Naive thymus-derived CD4-positive, alpha-beta T cell (primary cell): ENCODE measurements around the gene CHN2. TPM values are rescaled to one million over a fixed set of nuclear protein-coding genes. Genes with fewer than 3 reads are reported as not detected.

Experiments
- ATAC-seq: fragments of 150-1000 bp; cut with Tn5 transposase; 2 replicates; pipeline ENCODE4 v1.10.0; 2021; ENCODE audit warnings: mild to moderate bottlenecking, moderate library complexity
- CTCF ChIA-PET: fragments of 350-600 bp; sonication (Branson Sonifier 250); formaldehyde crosslinking; loops from one replicate; lab custom pipeline; 2021; ENCODE audit warnings: antibody characterized with exemption; lab: Charles Lee
- POLR2A ChIA-PET: fragments of 350-600 bp; sonication (Branson Sonifier 250); formaldehyde crosslinking; loops from one replicate; lab custom pipeline; 2021; ENCODE audit warnings: antibody characterized with exemption, inconsistent platforms; lab: Charles Lee
- DNase-seq, 9 donors: peaks; one replicate each; pipeline versions ENCODE4 v3.0.0 to v3.0.0-alpha.2; 2020 to 2022; ENCODE audit warnings: mixed read lengths in 1 of 9
- H3K27ac ChIP-seq: one replicate; pipeline ENCODE4 v1.7.0; 2013; ENCODE audit warnings: mild to moderate bottlenecking, low read depth, low read length, moderate library complexity
- H3K27me3 ChIP-seq, 2 donors: one replicate each; pipeline ENCODE4 v1.7.0; 2013; ENCODE audit warnings: low read length in 2 of 2, mild to moderate bottlenecking in 2 of 2, moderate library complexity in 2 of 2; ENCODE audit not compliant: control insufficient read depth in 2 of 2, insufficient read depth in 2 of 2
- H3K36me3 ChIP-seq, 3 experiments: 1 replicate in 2 of 3; 2 replicates in 1 of 3; pipeline ENCODE4 v1.7.0; 2013; ENCODE audit warnings: low read length in 3 of 3, mild to moderate bottlenecking in 3 of 3, moderate library complexity in 1 of 3; ENCODE audit not compliant: insufficient read depth in 3 of 3, control insufficient read depth in 2 of 3
- H3K4me1 ChIP-seq, 2 donors: one replicate each; pipeline ENCODE4 v1.7.0; 2013; ENCODE audit warnings: low read length in 2 of 2, mild to moderate bottlenecking in 2 of 2, moderate library complexity in 1 of 2; ENCODE audit not compliant: control insufficient read depth in 2 of 2, insufficient read depth in 2 of 2
- H3K4me3 ChIP-seq: 2 replicates; pipeline ENCODE4 v1.7.0; 2013; ENCODE audit warnings: mild to moderate bottlenecking, low read length
- H3K9me3 ChIP-seq, 3 experiments: 1 replicate in 2 of 3; 2 replicates in 1 of 3; pipeline ENCODE4 v1.7.0; 2013; ENCODE audit warnings: low read length in 3 of 3; ENCODE audit not compliant: control insufficient read depth in 2 of 3
- H3K27ac Mint-ChIP-seq, 9 donors: one replicate each; pipeline ENCODE4 v1.8.0; 2020 to 2022; ENCODE audit warnings: mixed read lengths in 9 of 9, mild to moderate bottlenecking in 8 of 9, moderate library complexity in 5 of 9, inconsistent platforms in 2 of 9
- H3K27me3 Mint-ChIP-seq, 5 donors: one replicate each; pipeline ENCODE4 v1.8.0; 2021 to 2022; ENCODE audit warnings: mixed read lengths in 5 of 5, mild to moderate bottlenecking in 1 of 5
- H3K36me3 Mint-ChIP-seq, 5 donors: one replicate each; pipeline ENCODE4 v1.8.0; 2020 to 2022; ENCODE audit warnings: mixed read lengths in 5 of 5, mild to moderate bottlenecking in 3 of 5, inconsistent platforms in 1 of 5
- H3K4me1 Mint-ChIP-seq, 7 donors: one replicate each; pipeline ENCODE4 v1.8.0; 2020 to 2022; ENCODE audit warnings: mixed read lengths in 7 of 7, mild to moderate bottlenecking in 3 of 7, inconsistent platforms in 1 of 7
- H3K4me3 Mint-ChIP-seq, 10 donors: one replicate each; pipeline ENCODE4 v1.8.0; 2020 to 2022; ENCODE audit warnings: mild to moderate bottlenecking in 10 of 10, mixed read lengths in 10 of 10, moderate library complexity in 6 of 10, inconsistent platforms in 2 of 10
- H3K9me3 Mint-ChIP-seq, 11 donors: one replicate each; pipeline ENCODE4 v1.8.0; 2020 to 2022; ENCODE audit warnings: mixed read lengths in 11 of 11, mild to moderate bottlenecking in 4 of 11, inconsistent platforms in 1 of 11, moderate library complexity in 1 of 11
- intact Hi-C, 2 donors: fragments of 100-400 bp; cut with micrococcal nuclease; formaldehyde crosslinking; loops; one replicate each; pipeline ENCODE4 v1.15.1; 2023
- polyA plus RNA-seq, 2 donors: library from polyadenylated mRNA; unstranded; fragments of 300-500 nt; fragmentation: Illumina TruSeq; gene quantifications; one replicate each; pipeline ENCODE4 v1.2.3, GENCODE V29; 2021
- total RNA-seq, 6 experiments: library from RNA in 5 of 6; stranded (reverse) in 5 of 6; gene quantifications; 1 replicate in 5 of 6; 2 replicates in 1 of 6; pipeline ENCODE4 v1.2.3 and lab custom pipeline; 2021 to 2026

Gene CHN2
- total and polyA plus RNA-seq, 7 experiments from 2014 or later, result 0.34 to 28.1 (median 0.98) TPM

DNA sequence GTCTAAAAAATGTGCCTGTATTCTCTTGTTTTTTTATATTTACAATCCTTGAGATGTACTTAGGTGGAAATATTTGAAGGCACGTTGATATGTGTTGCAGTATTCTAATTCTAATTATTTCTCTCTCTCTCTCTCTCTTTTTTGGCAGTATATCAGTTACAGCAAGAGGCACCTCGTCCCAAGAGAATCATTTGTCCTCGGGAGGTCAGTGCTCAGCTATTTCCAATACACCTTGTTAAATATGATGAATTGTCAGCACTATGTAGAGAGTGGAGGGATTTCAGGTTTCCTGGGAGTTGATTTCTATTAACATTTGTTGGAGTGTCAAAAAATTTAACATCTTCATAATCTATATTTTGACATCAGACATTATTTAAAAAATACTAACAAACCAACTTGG is 173.2 kb downstream of the CHN2 start:
- DNase-seq (no peak), ATAC-seq (no peak)
- H3K4me1 ChIP-seq, result no peaks in the 10 kb centered on the region
- ChIA-PET POLR2A (no interaction called here), CTCF (no interaction called here)
- Mint-ChIP-seq H3K9me3 (peaks cover 0 to 1% (median 0%) of the 10 kb centered on the region in 11 donors), H3K4me3 (no peak overlapping the region), H3K27me3 (peaks cover 0 to 2% (median 0%) of the 10 kb centered on the region in 5 donors), H3K36me3 (no peaks in the 10 kb centered on the region), H3K27ac (no peak overlapping the region), H3K4me1 (no peaks in the 10 kb centered on the region)
- no peak overlapping the region for H3K4me3 ChIP-seq
- no peaks in the 10 kb centered on the region for H3K27me3 ChIP-seq
- no peaks in the 10 kb centered on the region for H3K36me3 ChIP-seq
- intact Hi-C loops, result no loop called here
- H3K9me3 ChIP-seq, result no peaks in the 10 kb centered on the region
- no peak overlapping the region for H3K27ac ChIP-seq

DNA sequence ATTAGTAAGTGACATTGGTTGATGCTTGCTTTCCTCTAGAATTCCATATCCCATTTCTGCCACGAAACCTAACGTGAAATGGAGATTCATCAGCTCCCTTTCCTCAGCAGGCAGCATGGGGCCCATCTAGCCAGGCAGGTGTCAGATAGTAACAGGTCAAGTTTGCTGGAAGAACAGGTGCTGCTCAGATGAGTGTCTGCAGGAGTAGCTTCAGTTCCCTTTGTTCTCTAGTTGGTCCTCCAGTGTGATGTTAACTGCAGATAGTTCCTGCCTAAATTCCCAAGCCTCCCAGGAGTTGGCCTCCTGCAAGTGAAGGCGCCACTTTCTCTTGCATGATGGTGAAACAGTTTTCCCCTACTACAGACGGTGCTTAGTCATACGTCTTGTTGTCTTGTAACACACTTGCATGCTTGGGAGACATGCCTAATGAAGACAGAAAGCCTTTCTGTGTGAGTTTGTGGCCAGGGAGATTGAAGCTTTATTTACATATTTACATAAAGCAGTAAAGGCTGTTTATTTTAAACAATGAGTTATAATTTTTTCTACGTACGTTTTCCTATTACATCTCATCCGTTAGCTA is 175.4 kb downstream of the CHN2 start:
- Mint-ChIP-seq H3K27ac (no peak overlapping the region), H3K4me1 (peaks cover 0 to 2% (median 0%) of the 10 kb centered on the region in 7 donors), H3K27me3 (peaks cover 0 to 2% (median 0%) of the 10 kb centered on the region in 5 donors), H3K9me3 (peaks cover 0 to 2% (median 0%) of the 10 kb centered on the region in 11 donors), H3K36me3 (no peaks in the 10 kb centered on the region), H3K4me3 (no peak overlapping the region)
- intact Hi-C loops, result no loop called here
- ChIA-PET CTCF (no interaction called here), POLR2A (no interaction called here)
- DNase-seq (no peak), ATAC-seq (no peak)
- no peaks in the 10 kb centered on the region for H3K9me3 ChIP-seq
- H3K4me3 ChIP-seq, result no peak overlapping the region
- no peaks in the 10 kb centered on the region for H3K36me3 ChIP-seq
- H3K4me1 ChIP-seq, result no peaks in the 10 kb centered on the region
- no peak overlapping the region for H3K27ac ChIP-seq
- no peaks in the 10 kb centered on the region for H3K27me3 ChIP-seq

DNA sequence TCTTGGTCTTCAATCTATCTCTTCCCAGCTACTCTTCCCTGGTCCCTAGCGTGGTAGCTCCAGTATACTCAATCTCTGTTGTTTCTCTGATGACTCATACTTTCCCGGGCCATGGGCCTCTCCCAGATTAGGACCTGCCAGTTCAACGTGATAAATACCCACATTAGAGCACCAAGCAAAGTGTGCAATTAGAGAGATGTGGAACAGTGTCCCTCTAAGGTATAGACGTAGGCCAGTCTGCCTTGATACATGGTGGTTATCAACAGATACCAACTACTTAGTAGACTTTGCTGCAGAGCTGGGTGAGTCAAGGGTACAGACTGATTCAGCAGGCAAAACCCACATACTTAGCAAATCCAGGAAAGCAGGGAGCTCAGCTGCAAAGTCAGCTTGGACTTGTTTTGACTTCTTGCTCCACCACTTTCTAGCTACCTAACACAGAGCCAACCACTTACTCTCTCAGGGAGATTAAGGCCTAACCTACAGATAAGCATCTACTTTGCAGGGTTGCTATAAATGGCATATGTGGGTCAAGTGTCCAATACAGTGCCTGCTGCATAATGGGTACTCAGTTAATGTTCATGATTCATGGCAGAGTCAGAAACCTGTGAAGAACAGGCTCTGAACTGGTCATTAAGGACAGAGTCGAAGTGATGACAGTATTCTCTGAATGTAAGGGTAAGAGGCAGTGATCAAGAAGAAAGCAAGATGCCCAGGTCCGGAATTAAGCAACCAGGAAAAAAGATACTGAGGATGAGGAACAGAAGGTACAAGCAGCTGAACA is 176.1 kb downstream of the CHN2 start:
- Mint-ChIP-seq H3K36me3 (no peaks in the 10 kb centered on the region), H3K27ac (no peak overlapping the region), H3K9me3 (peaks cover 0 to 2% (median 0%) of the 10 kb centered on the region in 11 donors), H3K4me3 (no peak overlapping the region), H3K27me3 (peaks cover 0 to 2% (median 0%) of the 10 kb centered on the region in 5 donors), H3K4me1 (peaks cover 0 to 2% (median 0%) of the 10 kb centered on the region in 7 donors)
- Histone ChIP-seq H3K4me1 (no peaks in the 10 kb centered on the region), H3K4me3 (no peak overlapping the region), H3K36me3 (no peaks in the 10 kb centered on the region), H3K27ac (no peak overlapping the region), H3K27me3 (no peaks in the 10 kb centered on the region), H3K9me3 (no peaks in the 10 kb centered on the region)
- CTCF ChIA-PET, result no interaction called here
- intact Hi-C loops, result no loop called here
- POLR2A ChIA-PET, result no interaction called here
- DNase-seq (no peak), ATAC-seq (no peak)

DNA sequence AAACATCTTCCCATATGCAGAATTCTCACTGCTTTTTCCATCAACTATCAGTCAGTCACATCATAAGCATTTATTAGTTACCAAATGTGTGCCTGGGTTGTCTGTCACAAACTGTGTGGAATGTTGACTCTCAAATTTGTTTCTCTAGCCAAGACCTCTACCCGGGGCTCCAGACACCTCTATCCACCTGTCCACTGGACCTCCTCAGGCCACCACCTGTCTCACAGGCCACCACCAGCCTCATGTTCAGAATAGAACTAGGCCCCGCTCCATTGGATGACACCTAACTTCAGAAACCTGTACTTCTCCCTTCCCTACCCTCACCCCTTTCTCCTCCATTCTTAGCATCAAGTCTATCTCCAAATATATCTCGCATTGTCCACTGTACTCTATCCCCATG is 176.9 kb downstream of the CHN2 start:
- H3K4me1 ChIP-seq, result no peaks in the 10 kb centered on the region
- no peaks in the 10 kb centered on the region for H3K27me3 ChIP-seq
- Mint-ChIP-seq H3K4me3 (no peak overlapping the region), H3K27me3 (peaks cover 0 to 2% (median 0%) of the 10 kb centered on the region in 5 donors), H3K36me3 (no peaks in the 10 kb centered on the region), H3K9me3 (peaks cover 0 to 2% (median 0%) of the 10 kb centered on the region in 11 donors), H3K4me1 (peaks cover 0 to 2% (median 0%) of the 10 kb centered on the region in 7 donors), H3K27ac (no peak overlapping the region)
- H3K27ac ChIP-seq, result no peak overlapping the region
- ChIA-PET POLR2A (no interaction called here), CTCF (no interaction called here)
- H3K36me3 ChIP-seq, result no peaks in the 10 kb centered on the region
- no peak overlapping the region for H3K4me3 ChIP-seq
- no peaks in the 10 kb centered on the region for H3K9me3 ChIP-seq
- ATAC-seq (no peak), DNase-seq (no peak)
- intact Hi-C loops, result no loop called here

DNA sequence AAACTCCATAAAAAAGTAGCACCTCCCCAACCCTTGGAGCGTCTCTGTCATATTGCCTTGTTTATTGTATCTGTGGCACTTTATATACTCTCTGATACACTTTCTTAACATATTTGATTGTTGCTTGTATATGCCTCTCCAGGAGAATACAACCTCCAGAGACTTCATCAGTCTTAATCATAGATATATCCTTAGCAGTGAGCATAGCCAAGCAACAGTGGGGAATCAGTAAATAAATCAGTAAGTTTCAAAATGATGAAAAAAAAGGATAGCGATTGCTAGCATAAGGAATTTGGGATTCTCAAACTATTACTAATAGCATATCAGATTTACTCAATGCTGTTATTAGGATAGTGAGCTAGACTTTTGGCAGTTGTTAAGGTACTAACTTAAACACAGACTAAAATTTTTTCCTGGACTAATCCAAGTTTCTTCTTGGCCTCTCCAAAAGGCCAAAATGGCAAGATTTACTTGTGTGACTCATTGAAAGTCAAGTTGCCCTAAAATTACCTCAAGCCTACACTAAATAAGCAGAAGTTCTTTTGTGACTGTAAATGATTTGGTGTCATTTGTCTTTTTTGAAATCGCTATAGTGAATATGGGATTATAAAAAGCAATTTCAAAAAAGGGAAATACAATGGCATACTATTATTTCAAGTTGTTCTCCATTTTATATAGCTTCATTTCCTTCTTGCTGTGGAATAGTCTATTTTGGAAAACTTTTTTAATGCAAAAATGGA is 177.9 kb downstream of the CHN2 start:
- no peak for DNase-seq
- H3K27ac ChIP-seq, result no peak overlapping the region
- Mint-ChIP-seq H3K27me3 (peaks cover 0 to 3% (median 0%) of the 10 kb centered on the region in 5 donors), H3K9me3 (peaks cover 0 to 2% (median 0%) of the 10 kb centered on the region in 11 donors), H3K27ac (no peak overlapping the region), H3K4me3 (no peak overlapping the region), H3K4me1 (peaks cover 0 to 2% (median 0%) of the 10 kb centered on the region in 7 donors), H3K36me3 (no peaks in the 10 kb centered on the region)
- H3K27me3 ChIP-seq, result no peaks in the 10 kb centered on the region
- ChIA-PET POLR2A (no interaction called here), CTCF (no interaction called here)
- H3K4me1 ChIP-seq, result no peaks in the 10 kb centered on the region
- intact Hi-C loops, result no loop called here
- no peak for ATAC-seq
- H3K9me3 ChIP-seq, result no peaks in the 10 kb centered on the region
- no peaks in the 10 kb centered on the region for H3K36me3 ChIP-seq
- no peak overlapping the region for H3K4me3 ChIP-seq

DNA sequence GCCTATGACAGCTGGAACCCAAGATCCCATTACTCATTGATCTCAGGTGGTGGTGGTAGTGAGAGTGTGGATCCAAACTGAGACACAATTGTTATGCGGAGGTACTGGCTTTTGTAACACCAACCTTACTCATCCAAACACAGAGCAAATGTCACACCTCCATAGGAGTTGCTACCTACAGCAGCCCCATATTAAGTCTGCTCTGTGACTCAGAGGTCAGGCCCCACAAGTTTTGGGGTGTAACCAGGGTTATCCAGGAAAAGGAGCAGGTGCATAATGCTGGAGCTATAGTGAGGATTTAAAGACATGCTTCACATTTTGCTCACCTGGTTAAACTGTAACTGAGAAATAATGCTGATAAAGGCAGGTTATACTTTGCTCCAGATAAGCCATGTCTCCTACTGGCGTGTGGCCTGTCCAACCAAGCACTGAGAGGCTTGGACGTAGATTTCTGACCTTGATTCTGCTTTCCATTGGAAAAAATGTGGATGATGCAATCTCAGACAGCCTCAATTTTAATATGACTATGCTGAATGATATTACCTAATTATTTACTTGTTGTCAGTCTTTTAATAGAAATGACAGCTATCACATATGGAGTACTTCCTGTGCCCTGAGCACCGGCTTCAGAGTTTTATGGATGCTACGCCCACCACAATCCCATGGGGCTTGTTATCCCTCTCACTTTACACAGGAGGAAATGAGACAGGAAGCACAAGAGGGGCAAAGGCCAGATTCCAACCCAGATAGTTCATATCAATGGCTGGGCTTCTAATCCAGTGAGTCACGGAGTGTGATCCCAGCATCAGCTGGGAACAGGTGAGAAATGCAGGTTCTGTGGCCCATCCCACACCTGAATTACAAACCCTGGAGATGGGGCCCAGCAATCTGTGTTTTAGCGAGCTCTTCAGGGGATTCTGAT is 181.3 kb downstream of the CHN2 start:
- peaks cover 0 to 2% (median 0%) of the 10 kb centered on the region in 11 donors for H3K9me3 Mint-ChIP-seq
- intact Hi-C loops, result no loop called here
- H3K27me3 Mint-ChIP-seq, result peaks cover 0 to 20% (median 7%) of the 10 kb centered on the region in 5 donors
- peaks cover 0 to 2% (median 0%) of the 10 kb centered on the region in 7 donors for H3K4me1 Mint-ChIP-seq
- no peaks in the 10 kb centered on the region for H3K4me1 ChIP-seq
- DNase-seq (no peak), ATAC-seq (no peak)
- no peak overlapping the region for H3K4me3 Mint-ChIP-seq
- no peaks in the 10 kb centered on the region for H3K9me3 ChIP-seq
- H3K27ac Mint-ChIP-seq, result no peak overlapping the region
- no peaks in the 10 kb centered on the region for H3K36me3 ChIP-seq
- no peak overlapping the region for H3K27ac ChIP-seq
- POLR2A ChIA-PET, result no interaction called here
- CTCF ChIA-PET, result interaction anchor here (0.5 kb wide), 1 partner anchor 1608 kb away, joined by 3 read pairs; no protein-coding TSS in a partner anchor
- H3K4me3 ChIP-seq, result no peak overlapping the region
- H3K36me3 Mint-ChIP-seq, result no peaks in the 10 kb centered on the region
- H3K27me3 ChIP-seq, result no peaks in the 10 kb centered on the region
